HCT116 (cell line): ENCODE measurements around the gene CCDC73.

Source experiments
- CTCF ChIP-seq, 3 experiments: fragments of 200-600 bp in 1 of 3; sonication (generic) in 1 of 3; IDR thresholded peaks in 2 of 3; conservative IDR thresholded peaks in 1 of 3; 2 replicates each; pipeline ENCODE4 v1.5.1; 2012 to 2017; ENCODE audit warnings: low read depth in 2 of 3, low read length in 2 of 3, antibody characterized with exemption in 1 of 3, borderline replicate concordance in 1 of 3, control low read depth in 1 of 3, mild to moderate bottlenecking in 1 of 3, mixed read lengths in 1 of 3, mixed run types in 1 of 3, moderate library complexity in 1 of 3; ENCODE audit not compliant: insufficient read depth in 1 of 3
- EZH2phosphoT487 ChIP-seq: fragments of 200-600 bp; IDR thresholded peaks from 2 replicates; pipeline ENCODE4 v1.6.1; 2018; ENCODE audit warnings: antibody characterized with exemption, borderline replicate concordance
- TCF7L2 ChIP-seq: IDR thresholded peaks from 2 replicates; pipeline ENCODE4 v1.7.0; 2011; ENCODE audit warnings: borderline replicate concordance, inconsistent platforms; ENCODE audit not compliant: insufficient read depth, insufficient read length; ENCODE audit errors: extremely low read depth

DNA sequence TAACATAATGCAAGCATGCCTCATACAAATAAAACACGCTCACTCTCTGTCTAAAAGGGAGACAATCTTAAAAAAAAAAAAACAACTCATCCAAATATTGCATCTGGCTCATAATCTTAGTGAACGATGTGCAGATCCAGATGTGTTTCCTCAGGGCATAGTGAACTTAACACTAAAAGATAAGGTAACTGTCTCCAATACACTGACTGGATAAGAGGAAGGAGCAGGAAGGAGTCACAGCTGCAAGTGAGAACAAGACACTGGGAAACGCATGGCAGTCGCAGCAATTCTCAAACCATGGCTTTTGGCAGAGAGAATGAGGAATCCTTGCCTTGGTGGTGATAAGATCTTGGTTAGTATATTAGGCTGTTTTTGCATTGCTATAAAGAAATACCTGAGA, 220.0 kb downstream of the CCDC73 start:
- TF ChIP-seq CTCF (IDR thresholded peaks at IDR 0.05 in 2 of 3, conservative IDR thresholded peaks at IDR 0.05 in 1 of 3; ENCODE audit: borderline replicate concordance in 1 of 3, insufficient read depth in 1 of 3, low read depth in 2 of 3, low read length in 2 of 3) (no peak), EZH2phosphoT487 (no peak), TCF7L2 (no peak)
